BE2C (cell line): ENCODE data around the gene C2CD2. TPM values are rescaled to one million over a fixed set of nuclear protein-coding genes. Genes with fewer than 3 reads are reported as not detected.

Experiments used
- DNase-seq: peaks from one replicate; pipeline ENCODE4 v3.0.0-alpha.2; 2020
- H3K27me3 ChIP-seq: fragments of 250-450 bp; sonication (Bioruptor Pico); 2 replicates; pipeline ENCODE4 v1.5.1; 2020; ENCODE audit warnings: mild to moderate bottlenecking
- H3K36me3 ChIP-seq: fragments of 250-450 bp; sonication (Bioruptor Pico); 2 replicates; pipeline ENCODE4 v1.5.1; 2020; ENCODE audit warnings: mild to moderate bottlenecking
- H3K4me1 ChIP-seq: fragments of 250-450 bp; sonication (Bioruptor Pico); 2 replicates; pipeline ENCODE4 v1.5.1; 2020
- H3K4me3 ChIP-seq: 2 replicates; pipeline ENCODE4 v1.5.1; 2011; ENCODE audit warnings: low read depth, low read length
- H3K9me3 ChIP-seq: fragments of 250-450 bp; sonication (Bioruptor Pico); 2 replicates; pipeline ENCODE4 v1.5.1; 2020
- CTCF ChIP-seq: IDR thresholded peaks from 2 replicates; pipeline ENCODE4 v1.5.1; 2012; ENCODE audit warnings: mild to moderate bottlenecking, low read depth, low read length
- polyA plus RNA-seq: library from polyadenylated mRNA; unstranded; fragments of >200 nt; gene quantifications from one replicate; pipeline ENCODE4 v1.2.1, GENCODE V29; 2012; ENCODE audit warnings: low read depth, missing spikeins; ENCODE audit not compliant: insufficient read length, insufficient read depth

The C2CD2 gene
- 0.40 TPM for polyA plus RNA-seq

DNA sequence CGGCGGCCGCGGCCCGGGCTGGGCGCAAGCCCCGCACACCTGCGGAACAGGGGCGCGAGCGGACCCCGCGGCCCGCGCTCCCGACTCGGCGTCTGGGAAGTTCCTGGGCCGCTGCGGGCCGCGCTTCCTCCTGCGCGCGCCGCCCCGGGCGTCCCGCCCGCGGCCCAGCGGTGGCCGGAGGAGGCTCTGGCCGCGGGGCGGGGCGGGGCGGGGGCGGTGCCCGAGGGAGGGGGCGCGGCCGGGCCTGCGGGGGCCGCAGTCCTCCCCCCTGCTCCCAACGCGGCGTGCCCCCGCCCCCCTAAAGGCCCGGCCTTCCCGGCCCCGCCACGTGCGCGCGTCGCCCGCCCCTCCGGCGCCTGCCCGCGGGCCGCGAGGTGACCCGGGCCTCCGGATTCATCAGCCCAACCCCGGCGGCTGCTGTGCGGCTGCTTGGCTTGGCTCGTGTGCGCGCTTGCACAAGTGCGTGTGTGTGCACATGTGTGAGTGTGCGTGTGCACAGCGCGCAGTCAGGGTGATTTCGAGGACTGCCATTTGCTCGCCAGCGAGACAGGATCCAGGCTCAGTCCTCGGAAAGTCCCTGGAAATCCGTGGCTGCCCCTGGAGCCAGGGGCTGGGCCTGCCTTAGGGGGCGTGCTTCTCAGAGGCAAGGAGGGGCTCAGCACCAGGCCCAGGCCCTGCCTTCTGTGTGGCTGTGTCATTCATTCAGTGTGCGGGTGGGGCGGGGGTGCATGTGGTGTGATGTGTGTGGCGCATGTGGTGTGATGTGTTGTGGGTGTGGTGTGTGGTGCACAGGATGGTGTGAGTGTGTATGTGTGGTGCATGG, at the start of gene C2CD2:
TSS of gene C2CD2 (minus strand) at position 188 of the 823 bp plus-strand sequence. CDS start 370 bp downstream, outside the sequence.
- TF ChIP-seq CTCF, result no peak
- Histone ChIP-seq H3K4me1 (peaks cover 17% of the 10 kb centered on the region), H3K9me3 (no peaks in the 10 kb centered on the region), H3K4me3 (peak within 1 kb of the TSS; percentile 26; the same call in 1 of the 2 replicates), H3K36me3 (no peaks in the 10 kb centered on the region), H3K27me3 (no peaks in the 10 kb centered on the region)
- peak; percentile 61 for DNase-seq

- H3K36me3 ChIP-seq, result peaks cover 27% of the 10 kb centered on the region
Measured at GRCh38 chr21:42003051-42003461, 49.2 kb upstream of the C2CD2 start.

DNA sequence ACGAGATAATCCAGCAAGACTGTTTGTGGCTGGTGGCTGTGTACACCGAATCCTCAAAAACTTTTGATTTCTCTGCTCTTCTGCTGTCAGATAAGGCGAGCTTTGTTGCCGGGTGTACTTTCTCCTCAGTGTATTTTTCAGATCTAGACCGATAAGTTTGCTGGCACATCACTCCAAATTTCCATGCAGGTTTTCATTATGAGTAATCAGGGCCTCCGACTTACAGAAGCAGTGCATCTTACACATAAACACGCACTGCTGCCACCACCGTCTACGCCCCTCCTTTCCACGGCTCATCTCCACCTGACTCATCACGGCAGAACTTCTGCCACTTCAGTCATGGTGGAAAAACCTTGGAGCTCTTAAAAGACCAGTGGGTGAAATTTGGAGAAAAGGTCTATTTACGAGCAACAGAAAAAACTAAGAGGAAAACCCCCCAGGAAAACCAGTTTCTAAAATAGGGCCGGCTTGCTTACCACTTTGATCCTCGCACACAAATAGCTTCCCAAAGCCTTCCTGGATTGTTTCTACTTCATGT, 48.7 kb upstream of the C2CD2 start:
- Histone ChIP-seq H3K27me3 (no peaks in the 10 kb centered on the region), H3K4me3 (no peak overlapping the region), H3K9me3 (no peaks in the 10 kb centered on the region), H3K36me3 (peaks cover 25% of the 10 kb centered on the region), H3K4me1 (peaks cover 5% of the 10 kb centered on the region)
- no peak for TF ChIP-seq CTCF
- no peak for DNase-seq

More at GRCh38 chr21:42003051-42003461, 49.2 kb upstream of the C2CD2 start:
- no peak overlapping the region for H3K4me3 ChIP-seq
- no peaks in the 10 kb centered on the region for H3K27me3 ChIP-seq
- no peaks in the 10 kb centered on the region for H3K9me3 ChIP-seq
- H3K4me1 ChIP-seq, result peaks cover 5% of the 10 kb centered on the region
- no peak for TF ChIP-seq CTCF
- no peak for DNase-seq

DNA sequence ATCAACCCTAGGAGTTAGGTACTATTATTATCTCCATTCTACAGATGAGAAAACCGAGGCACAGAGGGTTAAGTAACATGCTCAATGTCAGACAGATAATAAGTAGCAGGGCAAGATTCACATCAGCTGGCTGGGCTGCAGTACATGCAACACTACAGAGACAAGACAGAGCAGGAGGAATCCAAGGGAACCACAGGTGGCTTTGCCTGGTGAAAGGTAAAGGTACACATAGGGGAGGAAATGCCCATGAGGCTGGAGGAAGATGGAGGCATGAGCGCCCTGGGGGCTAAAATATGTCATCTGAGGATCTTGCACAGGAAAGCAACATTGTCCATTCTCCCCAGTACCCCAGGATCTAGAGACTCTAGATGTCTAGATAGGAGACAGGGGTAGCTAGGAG, 48.0 kb upstream of the C2CD2 start:
- Histone ChIP-seq H3K36me3 (peaks cover 21% of the 10 kb centered on the region), H3K4me1 (peaks cover 5% of the 10 kb centered on the region), H3K27me3 (no peaks in the 10 kb centered on the region), H3K4me3 (no peak overlapping the region), H3K9me3 (no peaks in the 10 kb centered on the region)
- no peak for DNase-seq
- TF ChIP-seq CTCF, result no peak

GRCh38 chr21:42000908-42001307, 47.1 kb upstream of the C2CD2 start:
- H3K9me3 ChIP-seq, result no peaks in the 10 kb centered on the region
- no peak for TF ChIP-seq CTCF
- DNase-seq, result no peak
- peaks cover 20% of the 10 kb centered on the region for H3K36me3 ChIP-seq
- H3K4me3 ChIP-seq, result no peak overlapping the region
- H3K27me3 ChIP-seq, result no peaks in the 10 kb centered on the region
- H3K4me1 ChIP-seq, result peaks cover 5% of the 10 kb centered on the region

DNA sequence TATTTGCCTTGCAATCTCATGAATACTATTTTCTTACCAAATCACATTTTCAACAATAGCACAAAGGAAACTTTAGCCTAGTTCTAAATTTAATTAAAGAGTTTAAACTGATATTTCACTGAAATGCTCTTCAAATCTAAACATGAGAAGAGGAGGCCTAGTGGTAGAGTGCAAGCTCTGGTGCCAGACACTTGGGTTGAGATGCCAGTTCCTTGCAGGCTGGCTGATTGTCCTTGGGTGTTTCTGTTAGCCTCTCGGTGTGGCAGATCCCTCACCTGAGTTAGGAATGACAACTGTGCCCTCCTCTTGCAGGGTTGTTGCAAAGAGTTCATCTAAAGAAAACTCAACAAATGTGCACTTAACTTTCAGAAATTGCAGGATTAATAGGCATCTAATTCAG, 43.8 kb upstream of the C2CD2 start:
- Histone ChIP-seq H3K4me1 (peaks cover 5% of the 10 kb centered on the region; the same call in 1 of the 2 replicates), H3K27me3 (no peaks in the 10 kb centered on the region), H3K9me3 (no peaks in the 10 kb centered on the region), H3K36me3 (peaks cover 28% of the 10 kb centered on the region), H3K4me3 (no peak overlapping the region)
- no peak for DNase-seq
- no peak for TF ChIP-seq CTCF
